Neural progenitor cell (in vitro differentiated cells): ENCODE results near the gene PCNX3. TPM values are rescaled to one million over a fixed set of nuclear protein-coding genes. Genes with fewer than 3 reads are reported as not detected.
A peak's percentile ranks its signal among the peaks of the same experiment; 100 is the strongest.

Experiments
- DNase-seq: peaks from one replicate; pipeline ENCODE4 v3.0.0-alpha.2; 2016; ENCODE audit warnings: low spot score
- H2AFZ ChIP-seq: fragments of 200-600 bp; sonication (generic); replicated peaks from 2 replicates; pipeline ENCODE4 v1.6.1; 2016; ENCODE audit warnings: antibody characterized with exemption
- H3F3A ChIP-seq: fragments of 200-600 bp; sonication (generic); 2 replicates; pipeline ENCODE4 v1.6.1; 2016; ENCODE audit warnings: antibody characterized with exemption, low read depth
- H3K27ac ChIP-seq: fragments of 200-600 bp; sonication (generic); 2 replicates; pipeline ENCODE4 v1.5.1; 2016; ENCODE audit warnings: mild to moderate bottlenecking
- H3K27me3 ChIP-seq: fragments of 200-600 bp; sonication (generic); 2 replicates; pipeline ENCODE4 v1.6.1; 2016; ENCODE audit warnings: mild to moderate bottlenecking, moderate library complexity
- H3K36me3 ChIP-seq: fragments of 200-600 bp; sonication (generic); 2 replicates; pipeline ENCODE4 v1.5.1; 2016
- H3K4me1 ChIP-seq: fragments of 200-600 bp; sonication (generic); 2 replicates; pipeline ENCODE4 v1.6.1; 2016; ENCODE audit warnings: mixed run types
- H3K4me2 ChIP-seq: fragments of 200-600 bp; sonication (generic); 2 replicates; pipeline ENCODE4 v1.6.1; 2016
- H3K4me3 ChIP-seq: fragments of 200-600 bp; sonication (generic); 2 replicates; pipeline ENCODE4 v1.5.1; 2016
- H3K79me2 ChIP-seq: fragments of 200-600 bp; sonication (generic); 2 replicates; pipeline ENCODE4 v1.6.1; 2016; ENCODE audit warnings: low read depth
- H3K9ac ChIP-seq: fragments of 200-600 bp; sonication (generic); 2 replicates; pipeline ENCODE4 v1.6.1; 2016
- H3K9me3 ChIP-seq: fragments of 200-600 bp; sonication (generic); 2 replicates; pipeline ENCODE4 v1.5.1; 2016; ENCODE audit warnings: low read depth
- H4K20me1 ChIP-seq: fragments of 200-600 bp; sonication (generic); 2 replicates; pipeline ENCODE4 v1.6.1; 2016; ENCODE audit warnings: low read depth
- H3K27ac Mint-ChIP-seq: 3 replicates; pipeline ENCODE4 v1.8.0; 2021; ENCODE audit warnings: mixed read lengths
- H3K27me3 Mint-ChIP-seq: 2 replicates; pipeline ENCODE4 v1.8.0; 2022; ENCODE audit warnings: low read depth, mild to moderate bottlenecking, inconsistent platforms, moderate library complexity, mixed read lengths; ENCODE audit not compliant: insufficient read depth
- H3K36me3 Mint-ChIP-seq: 3 replicates; pipeline ENCODE4 v1.8.0; 2021; ENCODE audit warnings: mixed read lengths
- H3K4me1 Mint-ChIP-seq: 3 replicates; pipeline ENCODE4 v1.8.0; 2021; ENCODE audit warnings: mixed read lengths
- H3K4me3 Mint-ChIP-seq: 3 replicates; pipeline ENCODE4 v1.8.0; 2021; ENCODE audit warnings: mild to moderate bottlenecking, moderate library complexity, mixed read lengths
- H3K9me3 Mint-ChIP-seq: 3 replicates; pipeline ENCODE4 v1.8.0; 2020; ENCODE audit warnings: mixed read lengths
- CTCF ChIP-seq: fragments of 200-600 bp; sonication (generic); IDR thresholded peaks from 2 replicates; pipeline ENCODE4 v1.5.1; 2017; ENCODE audit warnings: antibody characterized with exemption, mild to moderate bottlenecking
- EZH2 ChIP-seq: fragments of 200-600 bp; sonication (generic); IDR thresholded peaks from 2 replicates; pipeline ENCODE4 v1.6.1; 2017; ENCODE audit warnings: antibody characterized with exemption, mild to moderate bottlenecking, moderate library complexity
- EZH2phosphoT487 ChIP-seq: fragments of 200-600 bp; sonication (generic); IDR thresholded peaks from 2 replicates; pipeline ENCODE4 v1.6.1; 2017; ENCODE audit warnings: antibody characterized with exemption
- total RNA-seq: library from RNA; depleted of rRNA; stranded (reverse); fragments of >200 nt; gene quantifications from 2 replicates; pipeline ENCODE4 v1.2.3, GENCODE V29; 2015; ENCODE audit warnings: low replicate concordance

Gene PCNX3
- total RNA-seq, 1 donor from 2014 or later = 6.6 TPM

- H4K20me1 ChIP-seq = peaks cover 53% of the 10 kb centered on the region
- DNase-seq = peak; percentile 77
- H3K9ac ChIP-seq = no peak within 1 kb of the TSS
- H3K4me2 ChIP-seq = peak within 1 kb of the TSS; percentile 83
- no peak for TF ChIP-seq EZH2phosphoT487
- TF ChIP-seq EZH2 = peak; percentile 80
- no peak for TF ChIP-seq CTCF
- H3K9me3 ChIP-seq = no peaks in the 10 kb centered on the region
- peaks cover 21% of the 10 kb centered on the region for H3K4me1 ChIP-seq
- H3K27me3 Mint-ChIP-seq = peaks cover 28% of the 10 kb centered on the region
- peak within 1 kb of the TSS; percentile 83 for H3K27ac Mint-ChIP-seq
- H3K9me3 Mint-ChIP-seq = no peaks in the 10 kb centered on the region
- peak within 1 kb of the TSS; percentile 50 for H3K4me3 ChIP-seq
- peaks cover 46% of the 10 kb centered on the region for H3K4me1 Mint-ChIP-seq
- H3F3A ChIP-seq = peaks cover 50% of the 10 kb centered on the region
- no peak within 1 kb of the TSS for H3K27ac ChIP-seq
- H2AFZ ChIP-seq = peak within 1 kb of the TSS; percentile 68
- H3K36me3 Mint-ChIP-seq = peaks cover 10% of the 10 kb centered on the region
- H3K36me3 ChIP-seq = no peaks in the 10 kb centered on the region
- peaks cover 53% of the 10 kb centered on the region for H3K27me3 ChIP-seq
- peaks cover 19% of the 10 kb centered on the region for H3K79me2 ChIP-seq
- peak within 1 kb of the TSS; percentile 79 for H3K4me3 Mint-ChIP-seq
Observed at GRCh38 chr11:65575568-65576231, 39.9 kb upstream of the PCNX3 start, which contains the start of gene EHBP1L1. Gene EHBP1L1 (plus strand): TSS chr11:65576053. CDS start chr11:65576303, 250 bp downstream.

GRCh38 chr11:65576232-65576866, 39.2 kb upstream of the PCNX3 start:
- TF ChIP-seq EZH2 (peak; percentile 3), EZH2phosphoT487 (no peak)
- Histone ChIP-seq H3F3A (peaks cover 44% of the 10 kb centered on the region), H3K9ac (no peak overlapping the region), H3K79me2 (peaks cover 12% of the 10 kb centered on the region), H3K4me3 (peak overlapping the region; percentile 50), H3K36me3 (no peaks in the 10 kb centered on the region), H2AFZ (peak overlapping the region; percentile 68), H3K27ac (no peak overlapping the region), H3K9me3 (no peaks in the 10 kb centered on the region), H4K20me1 (peaks cover 47% of the 10 kb centered on the region), H3K4me2 (peak overlapping the region; percentile 83), H3K4me1 (peaks cover 16% of the 10 kb centered on the region), H3K27me3 (peaks cover 53% of the 10 kb centered on the region)
- H3K36me3 Mint-ChIP-seq = peaks cover 10% of the 10 kb centered on the region
- H3K4me3 Mint-ChIP-seq = peak overlapping the region; percentile 70
- H3K27me3 Mint-ChIP-seq = peaks cover 28% of the 10 kb centered on the region
- H3K9me3 Mint-ChIP-seq = no peaks in the 10 kb centered on the region
- no peak for DNase-seq
- H3K4me1 Mint-ChIP-seq = peaks cover 43% of the 10 kb centered on the region
- H3K27ac Mint-ChIP-seq = no peak overlapping the region

GRCh38 chr11:65576867-65577755, 38.5 kb upstream of the PCNX3 start:
- peaks cover 26% of the 10 kb centered on the region for H3K27me3 Mint-ChIP-seq

More at GRCh38 chr11:65576867-65577755, 38.5 kb upstream of the PCNX3 start:
- Mint-ChIP-seq H3K4me1 (peaks cover 35% of the 10 kb centered on the region), H3K36me3 (peaks cover 10% of the 10 kb centered on the region), H3K27ac (no peak overlapping the region), H3K9me3 (no peaks in the 10 kb centered on the region), H3K4me3 (peak overlapping the region; percentile 70)
- Histone ChIP-seq H3F3A (peaks cover 36% of the 10 kb centered on the region), H4K20me1 (peaks cover 39% of the 10 kb centered on the region), H3K79me2 (peaks cover 9% of the 10 kb centered on the region), H3K36me3 (no peaks in the 10 kb centered on the region), H2AFZ (no peak overlapping the region), H3K4me3 (no peak overlapping the region), H3K27ac (no peak overlapping the region), H3K4me1 (peaks cover 12% of the 10 kb centered on the region), H3K27me3 (peaks cover 56% of the 10 kb centered on the region), H3K9me3 (no peaks in the 10 kb centered on the region), H3K9ac (no peak overlapping the region), H3K4me2 (no peak overlapping the region)
- DNase-seq = no peak
- no peak for TF ChIP-seq EZH2
- TF ChIP-seq EZH2phosphoT487 = no peak
- no peak for TF ChIP-seq CTCF
